Prostate gland (tissue), 2 donors: ENCODE measurements around the gene NFASC. TPM values are rescaled to one million over a fixed set of nuclear protein-coding genes. Genes with fewer than 3 reads are reported as not detected.

ENCODE experiments used
- DNase-seq: peaks from one replicate; pipeline ENCODE4 v3.0.0-alpha.2; 2019; ENCODE audit warnings: low spot score
- H3K27ac ChIP-seq, 2 donors: fragments of 200-600 bp; sonication (generic); 2 replicates each; pipeline ENCODE4 v1.5.1; 2017 to 2019
- H3K27me3 ChIP-seq: fragments of 200-600 bp; sonication (generic); replicated peaks from 2 replicates; pipeline ENCODE4 v1.5.1; 2019; ENCODE audit not compliant: insufficient read depth
- H3K36me3 ChIP-seq, 2 donors: fragments of 200-600 bp; sonication (generic); 1 replicate in 1 of 2; 2 replicates in 1 of 2; pipeline versions ENCODE4 v1.5.1 to v1.8.1; 2017 to 2019
- H3K4me1 ChIP-seq: fragments of 200-600 bp; sonication (generic); replicated peaks from 2 replicates; pipeline ENCODE4 v1.5.1; 2019
- H3K4me3 ChIP-seq, 2 donors: fragments of 200-600 bp; sonication (generic); 2 replicates each; pipeline ENCODE4 v1.5.1; 2017 to 2019
- H3K9me3 ChIP-seq: fragments of 200-600 bp; sonication (generic); 2 replicates; pipeline ENCODE4 v1.5.1; 2017
- POLR2A ChIP-seq: fragments of 450-650 bp; IDR thresholded peaks from one replicate; pipeline ENCODE4 v1.6.1; 2016; ENCODE audit warnings: antibody characterized with exemption, mild to moderate bottlenecking
- POLR2AphosphoS5 ChIP-seq: sonication (generic); formaldehyde crosslinking; IDR thresholded peaks from one replicate; pipeline ENCODE4 v1.6.1; 2017; ENCODE audit warnings: antibody characterized with exemption
- WGBS: methylation state at CpG from one replicate; pipeline ENCODE4 v1.1.5; 2018; 5-methylcytosine and 5-hydroxymethylcytosine counted together
- intact Hi-C: fragments of 100-400 bp; cut with DNase I; formaldehyde crosslinking; loops from one replicate; pipeline ENCODE4 v1.14.2; 2022
- total RNA-seq, 2 donors: library from RNA; depleted of rRNA; stranded (reverse); fragments of >200 nt; gene quantifications; one replicate each; pipeline ENCODE4 v1.1.0, GENCODE V29; 2016
- TF ChIP-seq, protein P1 (sequence below), 4 experiments: fragments of 200-600 bp in 2 of 4; fragments of 450-650 bp in 2 of 4; sonication (generic) in 2 of 4; IDR thresholded peaks; 1 replicate in 3 of 4; 2 replicates in 1 of 4; pipeline ENCODE4 v1.5.1; 2016 to 2019; ENCODE audit warnings: antibody characterized with exemption in 4 of 4, mild to moderate bottlenecking in 2 of 4, moderate library complexity in 2 of 4

The NFASC gene
- total RNA-seq, 2 donors from 2014 or later = 3.7 to 13.2 TPM

DNA sequence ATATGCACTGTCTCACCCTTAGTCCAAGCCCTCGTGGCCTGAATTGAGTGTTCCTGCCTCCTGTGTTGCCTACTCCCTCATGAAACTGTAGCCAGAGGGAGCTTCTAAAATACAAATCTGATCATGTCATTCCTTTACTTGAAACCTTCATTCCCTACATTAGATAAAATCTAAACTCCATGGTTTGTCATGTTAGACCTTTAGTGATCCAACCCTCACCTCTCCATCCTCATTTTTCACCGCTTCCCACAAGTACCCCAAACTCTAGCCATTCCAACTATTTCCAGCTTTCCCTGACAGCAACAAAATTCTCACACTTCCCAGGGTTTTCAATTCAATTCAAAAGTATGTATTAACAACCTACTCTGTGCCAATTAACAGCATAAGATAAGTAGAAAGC lies 154.0 kb downstream of the NFASC start:
- Histone ChIP-seq H3K4me3 (no peak overlapping the region), H3K9me3 (no peaks in the 10 kb centered on the region), H3K4me1 (no peaks in the 10 kb centered on the region), H3K27me3 (no peaks in the 10 kb centered on the region), H3K36me3 (no peaks in the 10 kb centered on the region), H3K27ac (no peak overlapping the region)
- WGBS = 86% methylated on average over 2 of the region's 2 CpGs
- intact Hi-C loops = no loop called here
- TF ChIP-seq POLR2A = no peak
- no peak for TF ChIP-seq POLR2AphosphoS5
- TF ChIP-seq, protein P1, sequence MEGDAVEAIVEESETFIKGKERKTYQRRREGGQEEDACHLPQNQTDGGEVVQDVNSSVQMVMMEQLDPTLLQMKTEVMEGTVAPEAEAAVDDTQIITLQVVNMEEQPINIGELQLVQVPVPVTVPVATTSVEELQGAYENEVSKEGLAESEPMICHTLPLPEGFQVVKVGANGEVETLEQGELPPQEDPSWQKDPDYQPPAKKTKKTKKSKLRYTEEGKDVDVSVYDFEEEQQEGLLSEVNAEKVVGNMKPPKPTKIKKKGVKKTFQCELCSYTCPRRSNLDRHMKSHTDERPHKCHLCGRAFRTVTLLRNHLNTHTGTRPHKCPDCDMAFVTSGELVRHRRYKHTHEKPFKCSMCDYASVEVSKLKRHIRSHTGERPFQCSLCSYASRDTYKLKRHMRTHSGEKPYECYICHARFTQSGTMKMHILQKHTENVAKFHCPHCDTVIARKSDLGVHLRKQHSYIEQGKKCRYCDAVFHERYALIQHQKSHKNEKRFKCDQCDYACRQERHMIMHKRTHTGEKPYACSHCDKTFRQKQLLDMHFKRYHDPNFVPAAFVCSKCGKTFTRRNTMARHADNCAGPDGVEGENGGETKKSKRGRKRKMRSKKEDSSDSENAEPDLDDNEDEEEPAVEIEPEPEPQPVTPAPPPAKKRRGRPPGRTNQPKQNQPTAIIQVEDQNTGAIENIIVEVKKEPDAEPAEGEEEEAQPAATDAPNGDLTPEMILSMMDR (IDR thresholded peaks at IDR 0.05) = no peak
- DNase-seq = no peak

DNA sequence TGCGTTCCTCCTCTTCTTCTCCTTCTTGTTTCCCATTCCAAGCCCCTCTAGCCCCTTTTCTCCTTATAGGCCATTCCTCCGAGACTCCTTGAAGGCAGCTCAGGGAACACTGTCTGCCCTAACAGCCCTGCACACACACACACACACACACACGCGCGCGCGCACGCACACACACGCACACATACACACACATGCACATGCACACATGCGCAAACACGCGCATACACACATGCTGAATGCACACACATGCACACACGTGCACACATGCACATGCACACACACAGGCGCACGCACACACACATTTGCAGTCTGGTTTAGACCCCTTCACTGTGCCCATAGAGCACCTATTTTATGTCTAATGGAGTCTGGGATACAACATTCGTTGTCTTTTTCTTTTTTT lies 154.6 kb downstream of the NFASC start:
- TF ChIP-seq POLR2A (no peak), POLR2AphosphoS5 (no peak)
- TF ChIP-seq, protein P1 (IDR thresholded peaks at IDR 0.05) = no peak
- no peak for DNase-seq
- no peaks in the 10 kb centered on the region for H3K27me3 ChIP-seq
- no peaks in the 10 kb centered on the region for H3K4me1 ChIP-seq
- H3K27ac ChIP-seq = no peak overlapping the region
- no peaks in the 10 kb centered on the region for H3K36me3 ChIP-seq
- H3K4me3 ChIP-seq = no peak overlapping the region
- no peaks in the 10 kb centered on the region for H3K9me3 ChIP-seq
- intact Hi-C loops = no loop called here
- 81% methylated on average over 16 of the region's 16 CpGs for WGBS

DNA sequence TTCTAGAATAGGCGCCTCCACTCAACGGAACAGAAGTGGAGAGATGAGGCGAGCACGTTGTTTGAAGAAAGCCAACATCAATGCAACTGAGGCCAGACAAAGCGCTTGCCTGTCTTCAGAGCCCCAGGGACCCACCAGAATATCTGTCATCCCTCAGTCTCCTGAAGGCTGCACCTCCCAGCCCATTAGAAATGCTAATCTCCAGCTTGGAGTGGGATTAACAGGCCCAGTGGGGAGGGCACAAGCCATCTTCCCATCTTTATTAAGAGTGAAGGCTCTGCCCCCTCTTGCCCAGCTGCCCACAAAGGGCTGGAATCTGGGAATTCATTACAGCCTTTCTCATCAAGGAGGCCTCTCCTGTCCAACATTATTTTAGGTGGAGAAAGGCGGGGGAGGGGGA lies 155.5 kb downstream of the NFASC start:
- TF ChIP-seq POLR2AphosphoS5 (no peak), POLR2A (no peak)
- TF ChIP-seq, protein P1 (IDR thresholded peaks at IDR 0.05) = no peak
- Histone ChIP-seq H3K9me3 (no peaks in the 10 kb centered on the region), H3K27me3 (no peaks in the 10 kb centered on the region), H3K36me3 (no peaks in the 10 kb centered on the region), H3K27ac (no peak overlapping the region), H3K4me3 (no peak overlapping the region), H3K4me1 (no peaks in the 10 kb centered on the region)
- intact Hi-C loops = no loop called here
- WGBS = 79% methylated on average over 6 of the region's 6 CpGs
- DNase-seq = no peak

DNA sequence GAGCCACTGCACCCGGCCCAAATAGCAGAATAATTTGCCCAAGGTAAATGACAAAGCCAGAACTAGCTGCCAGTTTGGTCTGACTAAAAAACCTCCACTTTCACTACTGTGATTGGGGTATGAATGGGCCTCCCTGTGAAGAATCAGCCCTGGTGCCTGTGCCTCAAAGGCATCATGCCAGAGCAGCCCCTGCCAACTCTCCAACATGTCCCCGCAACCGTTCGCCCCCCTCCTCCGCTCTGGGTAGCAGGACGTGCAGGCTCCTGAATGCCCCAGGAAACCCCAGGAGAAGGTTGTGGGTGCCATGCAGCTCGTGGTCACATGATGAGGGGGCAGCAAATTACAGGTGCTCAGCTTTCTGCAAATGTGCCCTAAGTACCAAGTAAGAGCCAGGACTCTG lies 157.7 kb downstream of the NFASC start:
- Histone ChIP-seq H3K27ac (no peak overlapping the region), H3K4me1 (no peaks in the 10 kb centered on the region), H3K4me3 (no peak overlapping the region), H3K27me3 (no peaks in the 10 kb centered on the region), H3K9me3 (no peaks in the 10 kb centered on the region), H3K36me3 (no peaks in the 10 kb centered on the region)
- 63% methylated on average over 7 of the region's 7 CpGs for WGBS
- DNase-seq = no peak
- no peak for TF ChIP-seq POLR2A
- TF ChIP-seq, protein P1 (IDR thresholded peaks at IDR 0.05) = no peak
- TF ChIP-seq POLR2AphosphoS5 = no peak
- intact Hi-C loops = no loop called here

DNA sequence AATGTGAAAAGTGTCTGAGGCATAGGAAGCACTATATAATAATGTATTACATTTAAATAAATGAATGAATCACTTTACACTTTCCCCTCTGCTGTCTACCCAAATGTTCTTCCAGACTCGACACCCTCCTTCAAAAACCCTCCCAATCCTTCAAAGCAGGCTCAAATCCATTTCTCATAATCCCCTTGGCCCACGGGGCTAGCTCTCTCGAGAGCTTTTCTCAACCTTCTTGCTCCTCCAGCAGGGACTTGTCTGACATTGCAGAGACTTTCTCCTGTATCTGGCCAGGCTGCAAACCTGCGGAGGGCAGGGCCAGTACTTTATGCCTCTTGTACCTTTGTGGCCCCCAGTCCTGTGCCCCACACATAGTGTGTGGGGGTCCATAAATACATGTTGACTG lies 158.3 kb downstream of the NFASC start:
- H3K4me3 ChIP-seq = no peak overlapping the region
- DNase-seq = no peak
- WGBS = 61% methylated on average over 4 of the region's 4 CpGs
- no peak overlapping the region for H3K27ac ChIP-seq
- no peak for TF ChIP-seq POLR2AphosphoS5
- TF ChIP-seq, protein P1 (IDR thresholded peaks at IDR 0.05) = no peak
- intact Hi-C loops = no loop called here
- H3K4me1 ChIP-seq = no peaks in the 10 kb centered on the region
- no peaks in the 10 kb centered on the region for H3K9me3 ChIP-seq
- H3K36me3 ChIP-seq = no peaks in the 10 kb centered on the region
- no peaks in the 10 kb centered on the region for H3K27me3 ChIP-seq
